NCI-H2171 treated with DMSO at 0.1 percent for 48 hours (cell line): ENCODE data around the gene ABCB10.
"Not testable (repeated sequence)": the region's sequence is repeated elsewhere in the genome, so short reads cannot be mapped to it uniquely, and the experiment has no call there.

ENCODE experiments used
- DNase-seq: peaks from one replicate; lab custom pipeline; 2025; lab: John Stamatoyannopoulos, UW

Gene ABCB10

GRCh38 chr1:229572286-229572685 lies 13.8 kb upstream of the ABCB10 start:
- peak; percentile 87 for DNase-seq

- DNase-seq: no peak
Observed at GRCh38 chr1:229570891-229571516, 12.5 kb upstream of the ABCB10 start.

- DNase-seq: no peak
Observed at GRCh38 chr1:229570305-229570704, 11.8 kb upstream of the ABCB10 start.

GRCh38 chr1:229567109-229567868 lies 8.8 kb upstream of the ABCB10 start:
- no peak for DNase-seq

- no peak for DNase-seq
Observed at GRCh38 chr1:229563701-229564100, 5.2 kb upstream of the ABCB10 start.

GRCh38 chr1:229563241-229563640 lies 4.7 kb upstream of the ABCB10 start:
- no peak for DNase-seq

- no peak for DNase-seq
Observed at GRCh38 chr1:229562686-229563085, 4.2 kb upstream of the ABCB10 start.

GRCh38 chr1:229561141-229561540 lies 2.6 kb upstream of the ABCB10 start:
- DNase-seq: no peak

GRCh38 chr1:229560124-229560523 lies 1.6 kb upstream of the ABCB10 start:
- not testable (repeated sequence) for DNase-seq

- DNase-seq: not testable (repeated sequence)
Observed at GRCh38 chr1:229559336-229559801, 862 bp upstream of the ABCB10 start.

- DNase-seq: peak; percentile 21
Observed at GRCh38 chr1:229557913-229558414, 543 bp downstream of the ABCB10 start.

GRCh38 chr1:229557200-229557850 lies 1.2 kb downstream of the ABCB10 start:
- DNase-seq: no peak

- no peak for DNase-seq
Observed at GRCh38 chr1:229554886-229555621, 3.5 kb downstream of the ABCB10 start.

- no peak for DNase-seq
Observed at GRCh38 chr1:229553621-229554130, 4.8 kb downstream of the ABCB10 start.

- no peak for DNase-seq
Observed at GRCh38 chr1:229552732-229553131, 5.8 kb downstream of the ABCB10 start.

GRCh38 chr1:229550812-229551567 lies 7.5 kb downstream of the ABCB10 start:
- DNase-seq: no peak

GRCh38 chr1:229547542-229547941 lies 11.0 kb downstream of the ABCB10 start:
- DNase-seq: no peak

GRCh38 chr1:229544587-229544986 lies 13.9 kb downstream of the ABCB10 start:
- no peak for DNase-seq

GRCh38 chr1:229539863-229540506 lies 18.5 kb downstream of the ABCB10 start:
- DNase-seq: no peak

- no peak for DNase-seq
Observed at GRCh38 chr1:229538945-229539344, 19.6 kb downstream of the ABCB10 start.

GRCh38 chr1:229537894-229538293 lies 20.6 kb downstream of the ABCB10 start:
- no peak for DNase-seq
